CD4-positive, alpha-beta memory T cell (primary cell): ENCODE data around the gene NUDT6. TPM values are rescaled to one million over a fixed set of nuclear protein-coding genes. Genes with fewer than 3 reads are reported as not detected.

Experiments
- CTCF ChIA-PET: fragments of 350-600 bp; sonication (Branson Sonifier 250); formaldehyde crosslinking; loops from one replicate; lab custom pipeline; 2021; ENCODE audit warnings: inconsistent platforms; ENCODE audit not compliant: partially characterized antibody; lab: Charles Lee
- POLR2A ChIA-PET: fragments of 350-600 bp; sonication (Branson Sonifier 250); formaldehyde crosslinking; loops from one replicate; lab custom pipeline; 2021; ENCODE audit not compliant: partially characterized antibody; lab: Charles Lee
- DNase-seq, 5 donors: peaks; one replicate each; pipeline versions ENCODE4 v3.0.0 to v3.0.0-alpha.2; 2020 to 2022; ENCODE audit warnings: mixed read lengths in 1 of 5
- H3K27ac ChIP-seq: one replicate; pipeline ENCODE4 v1.7.0; 2013; ENCODE audit warnings: low read depth, low read length
- H3K27me3 ChIP-seq: 2 replicates; pipeline ENCODE4 v1.7.0; 2013; ENCODE audit warnings: mild to moderate bottlenecking, low read length, moderate library complexity; ENCODE audit not compliant: insufficient read depth
- H3K36me3 ChIP-seq: 2 replicates; pipeline ENCODE4 v1.7.0; 2013; ENCODE audit warnings: mild to moderate bottlenecking, low read length, moderate library complexity; ENCODE audit not compliant: insufficient read depth
- H3K4me1 ChIP-seq: 2 replicates; pipeline ENCODE4 v1.7.0; 2013; ENCODE audit warnings: mild to moderate bottlenecking, low read length, moderate library complexity; ENCODE audit not compliant: insufficient read depth
- H3K4me3 ChIP-seq, 2 donors: one replicate each; pipeline ENCODE4 v1.7.0; 2013; ENCODE audit warnings: low read length in 2 of 2, mild to moderate bottlenecking in 1 of 2
- H3K9me3 ChIP-seq, 2 donors: one replicate each; pipeline ENCODE4 v1.7.0; 2013; ENCODE audit warnings: low read length in 2 of 2, control low read depth in 1 of 2; ENCODE audit not compliant: control insufficient read depth in 1 of 2
- H3K27ac Mint-ChIP-seq, 7 donors: one replicate each; pipeline ENCODE4 v1.8.0; 2020 to 2021; ENCODE audit warnings: mixed read lengths in 7 of 7, mild to moderate bottlenecking in 6 of 7, inconsistent platforms in 3 of 7, moderate library complexity in 3 of 7
- H3K27me3 Mint-ChIP-seq, 2 donors: one replicate each; pipeline ENCODE4 v1.8.0; 2020 to 2021; ENCODE audit warnings: mixed read lengths in 2 of 2
- H3K36me3 Mint-ChIP-seq, 2 donors: one replicate each; pipeline ENCODE4 v1.8.0; 2020 to 2021; ENCODE audit warnings: mixed read lengths in 2 of 2, inconsistent platforms in 1 of 2, mild to moderate bottlenecking in 1 of 2
- H3K4me1 Mint-ChIP-seq, 4 donors: one replicate each; pipeline ENCODE4 v1.8.0; 2020 to 2021; ENCODE audit warnings: mixed read lengths in 4 of 4, mild to moderate bottlenecking in 1 of 4
- H3K4me3 Mint-ChIP-seq, 8 donors: one replicate each; pipeline ENCODE4 v1.8.0; 2020 to 2021; ENCODE audit warnings: mixed read lengths in 8 of 8, mild to moderate bottlenecking in 7 of 8, moderate library complexity in 6 of 8, inconsistent platforms in 3 of 8
- H3K9me3 Mint-ChIP-seq, 8 donors: one replicate each; pipeline ENCODE4 v1.8.0; 2020 to 2021; ENCODE audit warnings: mixed read lengths in 8 of 8, mild to moderate bottlenecking in 5 of 8, inconsistent platforms in 3 of 8, moderate library complexity in 1 of 8
- intact Hi-C: fragments of 100-400 bp; cut with micrococcal nuclease; formaldehyde crosslinking; loops from one replicate; pipeline ENCODE4 v1.15.1; 2023
- polyA plus RNA-seq, 2 donors: library from polyadenylated mRNA; unstranded; fragments of 300-500 nt; fragmentation: Illumina TruSeq; gene quantifications; one replicate each; pipeline ENCODE4 v1.2.3, GENCODE V29; 2021
- total RNA-seq, 2 experiments: library from RNA; stranded (reverse); gene quantifications; one replicate each; pipeline ENCODE4 v1.2.3, GENCODE V29; 2021

The NUDT6 gene
- total and polyA plus RNA-seq, 4 experiments from 2014 or later: 2.8 to 4.3 (median 3.6) TPM

- H3K9me3 Mint-ChIP-seq: no peaks in the 10 kb centered on the region
- POLR2A ChIA-PET: no interaction called here
- intact Hi-C loops: no loop called here
- no peaks in the 10 kb centered on the region for H3K4me1 Mint-ChIP-seq
- Histone ChIP-seq H3K27me3 (no peaks in the 10 kb centered on the region), H3K27ac (no peak overlapping the region), H3K4me3 (no peak overlapping the region), H3K4me1 (no peaks in the 10 kb centered on the region), H3K9me3 (no peaks in the 10 kb centered on the region), H3K36me3 (no peaks in the 10 kb centered on the region)
- no peaks in the 10 kb centered on the region for H3K27me3 Mint-ChIP-seq
- CTCF ChIA-PET: interaction anchor here (0.7 kb wide), 1 partner anchor 285 kb away, joined by 3 read pairs; no protein-coding TSS in a partner anchor
- DNase-seq: no peak
- H3K4me3 Mint-ChIP-seq: no peak overlapping the region
- peaks cover 1 to 3% of the 10 kb centered on the region in 2 donors for H3K36me3 Mint-ChIP-seq
- H3K27ac Mint-ChIP-seq: no peak overlapping the region
Measured at GRCh38 chr4:122898370-122899150, 23.8 kb downstream of the NUDT6 start.

- Mint-ChIP-seq H3K9me3 (no peaks in the 10 kb centered on the region), H3K36me3 (peaks cover 1 to 16% of the 10 kb centered on the region in 2 donors), H3K27ac (no peak overlapping the region), H3K4me1 (no peaks in the 10 kb centered on the region), H3K27me3 (no peaks in the 10 kb centered on the region), H3K4me3 (no peak overlapping the region)
- Histone ChIP-seq H3K4me3 (no peak overlapping the region), H3K36me3 (no peaks in the 10 kb centered on the region), H3K27ac (no peak overlapping the region), H3K27me3 (no peaks in the 10 kb centered on the region), H3K9me3 (no peaks in the 10 kb centered on the region), H3K4me1 (no peaks in the 10 kb centered on the region)
- CTCF ChIA-PET: interaction anchor here (0.8 to 1.5 kb wide), 4 partner anchors 14 to 141 kb away, joined by 3 to 4 read pairs (median 4); no protein-coding TSS in a partner anchor
- POLR2A ChIA-PET: interaction anchor here (0.6 kb wide), 1 partner anchor 65 kb away, joined by 3 read pairs; no protein-coding TSS in a partner anchor
- DNase-seq: no peak
- intact Hi-C loops: no loop called here
Measured at GRCh38 chr4:122896270-122896669, 26.1 kb downstream of the NUDT6 start.

GRCh38 chr4:122895336-122895995, 26.9 kb downstream of the NUDT6 start:
- CTCF ChIA-PET: interaction anchor here (0.8 to 1.5 kb wide), 3 partner anchors 13 to 140 kb away, joined by 3 to 4 read pairs (median 4); no protein-coding TSS in a partner anchor
- no peak for DNase-seq

GRCh38 chr4:122894827-122895226, 27.6 kb downstream of the NUDT6 start:
- no peaks in the 10 kb centered on the region for H3K36me3 ChIP-seq

More at GRCh38 chr4:122895336-122895995, 26.9 kb downstream of the NUDT6 start:
- H3K4me1 Mint-ChIP-seq: no peaks in the 10 kb centered on the region
- H3K4me3 Mint-ChIP-seq: no peak overlapping the region
- Histone ChIP-seq H3K4me1 (no peaks in the 10 kb centered on the region), H3K27ac (no peak overlapping the region), H3K36me3 (no peaks in the 10 kb centered on the region), H3K9me3 (no peaks in the 10 kb centered on the region), H3K27me3 (no peaks in the 10 kb centered on the region), H3K4me3 (no peak overlapping the region)
- no peaks in the 10 kb centered on the region for H3K9me3 Mint-ChIP-seq
- H3K27me3 Mint-ChIP-seq: no peaks in the 10 kb centered on the region
- H3K27ac Mint-ChIP-seq: no peak overlapping the region
- POLR2A ChIA-PET: interaction anchor here (0.6 kb wide), 1 partner anchor 65 kb away, joined by 3 read pairs; no protein-coding TSS in a partner anchor
- intact Hi-C loops: no loop called here
- peaks cover 1 to 15% of the 10 kb centered on the region in 2 donors for H3K36me3 Mint-ChIP-seq

GRCh38 chr4:122890147-122890795, 32.1 kb downstream of the NUDT6 start:
- no peaks in the 10 kb centered on the region for H3K4me1 ChIP-seq
- Mint-ChIP-seq H3K4me3 (no peak overlapping the region), H3K36me3 (peaks cover 0 to 12% of the 10 kb centered on the region in 2 donors), H3K27ac (no peak overlapping the region), H3K4me1 (no peaks in the 10 kb centered on the region), H3K9me3 (no peaks in the 10 kb centered on the region), H3K27me3 (no peaks in the 10 kb centered on the region)
- no peak for DNase-seq
- intact Hi-C loops: no loop called here
- POLR2A ChIA-PET: no interaction called here
- no peak overlapping the region for H3K4me3 ChIP-seq
- H3K27me3 ChIP-seq: no peaks in the 10 kb centered on the region
- CTCF ChIA-PET: no interaction called here
- H3K36me3 ChIP-seq: no peaks in the 10 kb centered on the region
- no peak overlapping the region for H3K27ac ChIP-seq
- no peaks in the 10 kb centered on the region for H3K9me3 ChIP-seq

More at GRCh38 chr4:122894827-122895226, 27.6 kb downstream of the NUDT6 start:
- no peaks in the 10 kb centered on the region for H3K4me1 ChIP-seq
- Mint-ChIP-seq H3K4me3 (no peak overlapping the region), H3K9me3 (no peaks in the 10 kb centered on the region), H3K27me3 (no peaks in the 10 kb centered on the region), H3K36me3 (peaks cover 1 to 12% of the 10 kb centered on the region in 2 donors), H3K4me1 (no peaks in the 10 kb centered on the region), H3K27ac (no peak overlapping the region)
- POLR2A ChIA-PET: no interaction called here
- intact Hi-C loops: no loop called here
- no peaks in the 10 kb centered on the region for H3K9me3 ChIP-seq
- no peak overlapping the region for H3K4me3 ChIP-seq
- CTCF ChIA-PET: no interaction called here
- DNase-seq: no peak
- H3K27me3 ChIP-seq: no peaks in the 10 kb centered on the region
- no peak overlapping the region for H3K27ac ChIP-seq

GRCh38 chr4:122889726-122890125, 32.7 kb downstream of the NUDT6 start:
- ChIA-PET CTCF (no interaction called here), POLR2A (no interaction called here)
- H3K36me3 ChIP-seq: no peaks in the 10 kb centered on the region
- Mint-ChIP-seq H3K4me1 (no peaks in the 10 kb centered on the region), H3K4me3 (no peak overlapping the region), H3K27ac (no peak overlapping the region), H3K36me3 (peaks cover 0 to 12% of the 10 kb centered on the region in 2 donors), H3K9me3 (no peaks in the 10 kb centered on the region), H3K27me3 (no peaks in the 10 kb centered on the region)
- intact Hi-C loops: no loop called here
- H3K9me3 ChIP-seq: no peaks in the 10 kb centered on the region
- H3K27me3 ChIP-seq: no peaks in the 10 kb centered on the region
- no peak overlapping the region for H3K27ac ChIP-seq
- H3K4me1 ChIP-seq: no peaks in the 10 kb centered on the region
- no peak overlapping the region for H3K4me3 ChIP-seq
- DNase-seq: no peak

- ChIA-PET CTCF (no interaction called here), POLR2A (no interaction called here)
- no peaks in the 10 kb centered on the region for H3K4me1 ChIP-seq
- intact Hi-C loops: no loop called here
- no peaks in the 10 kb centered on the region for H3K4me1 Mint-ChIP-seq
- H3K27ac Mint-ChIP-seq: no peak overlapping the region
- DNase-seq: no peak
- peaks cover 0 to 12% (median 7%) of the 10 kb centered on the region in 8 donors for H3K9me3 Mint-ChIP-seq
- H3K4me3 Mint-ChIP-seq: no peak overlapping the region
- peaks cover 0 to 6% of the 10 kb centered on the region in 2 donors for H3K36me3 Mint-ChIP-seq
- H3K9me3 ChIP-seq: no peaks in the 10 kb centered on the region
- no peak overlapping the region for H3K27ac ChIP-seq
- no peaks in the 10 kb centered on the region for H3K27me3 ChIP-seq
- no peak overlapping the region for H3K4me3 ChIP-seq
- no peaks in the 10 kb centered on the region for H3K36me3 ChIP-seq
- peaks cover 0 to under 1% of the 10 kb centered on the region in 2 donors for H3K27me3 Mint-ChIP-seq
Measured at GRCh38 chr4:122884499-122884898, 37.9 kb downstream of the NUDT6 start.
